HL-60/S4 treated with phorbol 12-myristate 13-acetate at 8.2 ng/mL for 4 days and 3 days (cell line): ENCODE data around the gene PRDM16.

Source experiments
- in situ Hi-C: fragments of 300-500 bp; cut with MboI; formaldehyde crosslinking; loops from 2 replicates; pipeline ENCODE4 v1.15.0; 2022; ENCODE audit warnings: low sequenced_read_pairs

Gene PRDM16

DNA sequence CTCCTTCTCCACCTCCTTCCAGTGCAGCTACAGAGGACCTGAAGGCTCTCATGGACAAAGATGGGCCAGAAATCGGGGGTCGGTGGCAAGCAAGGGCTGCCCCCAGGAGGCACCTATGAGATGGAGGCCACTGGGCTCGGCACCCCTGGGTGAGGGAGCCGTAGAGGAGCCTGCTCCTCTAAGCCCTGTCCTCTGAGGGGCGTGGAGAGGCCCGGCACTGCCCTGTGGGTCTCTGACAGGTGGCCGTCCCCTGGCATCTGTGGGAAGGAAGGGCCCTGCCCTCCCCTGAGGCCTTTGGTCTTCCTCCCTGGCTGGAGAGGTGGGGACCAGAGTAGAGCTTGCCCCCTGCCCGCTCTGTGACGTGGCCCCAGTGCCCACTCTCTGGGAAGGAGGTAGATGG lies 30.9 kb downstream of the PRDM16 start:
- in situ Hi-C loops: no loop called here

DNA sequence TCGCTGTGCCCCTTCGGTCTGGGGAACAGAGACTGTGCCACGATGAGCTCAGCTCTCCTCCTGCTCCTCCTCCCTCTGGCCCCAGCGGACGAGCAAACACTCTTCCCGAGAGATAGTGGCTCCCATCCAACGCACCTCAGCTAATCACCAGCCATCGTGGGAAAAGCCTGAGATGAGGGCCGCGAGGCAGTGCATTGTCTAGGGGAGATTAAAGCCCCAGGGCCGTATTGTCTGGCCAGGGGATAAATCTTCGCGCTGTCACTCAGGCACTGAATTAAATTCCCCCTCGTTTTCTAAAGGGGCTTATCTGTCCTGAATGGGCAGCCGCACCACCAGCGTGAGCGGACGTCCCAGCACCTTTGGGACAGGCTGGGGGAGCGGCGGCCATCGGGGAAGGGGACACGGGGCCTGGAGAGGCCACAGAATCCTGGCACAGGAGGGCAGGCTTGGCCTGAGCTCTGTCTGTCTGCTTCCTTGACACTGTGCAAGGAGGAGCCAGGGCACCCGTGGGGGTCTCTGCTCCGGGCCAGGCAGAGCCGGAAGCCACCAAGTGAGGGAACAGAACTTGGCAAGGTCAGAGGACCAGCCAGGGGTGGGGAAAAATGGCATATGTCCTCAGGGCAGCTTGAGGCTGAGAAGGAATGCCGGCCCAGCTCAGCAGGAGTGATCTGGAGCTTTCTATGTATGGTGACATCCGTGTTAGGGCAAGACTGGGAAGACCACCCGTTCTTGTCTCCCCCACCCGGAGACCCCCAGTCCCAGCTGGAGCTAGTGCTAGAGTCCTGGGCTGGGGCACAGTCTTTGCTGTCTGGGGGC lies 32.3 kb downstream of the PRDM16 start:
- in situ Hi-C loops: no loop called here

DNA sequence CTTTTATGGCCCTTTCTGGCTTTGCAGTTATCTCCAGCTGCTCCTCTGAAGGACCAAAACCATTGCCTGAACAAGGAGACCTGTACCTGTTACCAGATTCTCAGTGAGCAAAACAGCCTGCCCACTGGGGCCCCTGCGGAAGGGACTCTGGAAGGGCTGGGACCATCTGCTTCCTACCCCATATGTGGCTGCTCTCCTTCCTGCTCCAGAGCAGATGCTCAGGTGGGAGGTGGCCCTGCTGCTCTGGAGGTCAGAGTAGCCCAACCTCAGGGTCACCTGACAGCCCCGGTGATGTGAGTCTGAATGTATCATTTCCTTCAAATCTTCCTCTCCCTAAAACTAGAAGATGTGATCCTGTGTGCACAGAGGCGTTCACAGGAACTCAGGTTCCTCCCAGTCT lies 33.6 kb downstream of the PRDM16 start:
- in situ Hi-C loops: no loop called here

DNA sequence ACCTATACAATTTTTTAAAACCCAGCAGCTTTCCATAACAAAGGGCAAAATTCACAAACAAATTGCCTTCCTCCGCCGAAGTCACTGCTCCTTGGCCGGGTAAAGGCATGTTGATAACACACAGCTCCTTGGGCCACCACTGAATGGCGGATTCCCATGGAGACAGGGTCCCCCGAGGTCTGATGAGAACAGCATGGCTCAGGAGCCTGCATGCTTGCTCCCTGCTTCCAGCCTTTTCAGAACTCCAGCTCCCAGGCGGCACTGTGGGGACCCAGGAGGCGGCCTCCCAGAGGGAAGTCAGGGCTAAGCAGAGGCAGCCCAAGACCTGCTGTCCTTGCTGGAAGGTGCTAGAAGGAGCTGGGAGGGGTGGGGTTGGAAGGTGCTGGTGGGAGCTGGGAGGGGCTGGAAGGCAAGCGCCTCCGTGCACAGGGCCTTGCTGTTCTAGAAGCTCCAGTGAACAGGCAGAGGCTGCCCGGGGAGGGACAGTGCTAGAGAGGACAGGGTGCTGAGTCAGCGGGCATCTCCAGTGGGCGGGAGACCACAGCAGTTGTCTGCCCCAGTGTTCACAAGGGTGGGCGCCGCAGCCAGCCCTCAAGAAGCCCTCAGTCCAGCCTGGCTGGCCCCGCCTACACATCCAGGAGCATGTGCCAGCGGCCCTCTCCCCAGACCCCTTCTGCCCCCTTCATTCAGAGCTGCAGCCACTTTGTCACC lies 35.1 kb downstream of the PRDM16 start:
- in situ Hi-C loops: no loop called here

DNA sequence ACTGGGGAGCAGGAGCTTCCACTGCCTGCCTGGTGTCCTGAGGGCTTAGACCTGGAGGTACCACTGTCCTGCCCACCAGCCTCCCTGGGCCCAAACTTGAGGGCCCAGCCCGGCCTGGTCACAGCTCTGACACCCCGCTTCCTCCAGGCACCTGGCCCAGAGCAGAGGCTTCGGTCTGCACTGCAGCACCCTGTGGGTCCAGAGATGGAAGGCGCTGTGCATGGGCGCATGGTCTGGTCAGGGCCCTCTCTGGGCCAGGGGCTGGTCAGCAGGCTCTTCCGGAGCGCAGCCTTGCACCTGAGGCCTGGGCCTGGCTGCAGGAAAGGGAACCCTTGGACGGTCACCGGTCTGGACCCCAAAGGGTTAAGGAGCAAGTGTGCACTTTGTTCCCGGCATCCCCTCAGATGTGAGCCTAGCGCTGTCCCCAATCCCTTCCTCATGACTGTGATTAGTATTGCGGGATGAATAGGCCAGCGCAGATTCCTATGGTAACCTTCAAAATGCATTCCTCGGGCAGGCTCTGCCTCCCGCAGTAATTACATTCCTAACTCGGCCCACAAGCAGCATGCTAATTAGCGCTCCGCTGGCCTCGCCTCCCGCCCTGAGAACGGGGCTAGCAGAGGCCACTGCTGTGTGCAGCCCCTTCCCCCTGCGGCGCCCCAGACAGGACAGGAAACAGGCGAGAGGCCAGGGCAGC lies 36.3 kb downstream of the PRDM16 start:
- in situ Hi-C loops: no loop called here

DNA sequence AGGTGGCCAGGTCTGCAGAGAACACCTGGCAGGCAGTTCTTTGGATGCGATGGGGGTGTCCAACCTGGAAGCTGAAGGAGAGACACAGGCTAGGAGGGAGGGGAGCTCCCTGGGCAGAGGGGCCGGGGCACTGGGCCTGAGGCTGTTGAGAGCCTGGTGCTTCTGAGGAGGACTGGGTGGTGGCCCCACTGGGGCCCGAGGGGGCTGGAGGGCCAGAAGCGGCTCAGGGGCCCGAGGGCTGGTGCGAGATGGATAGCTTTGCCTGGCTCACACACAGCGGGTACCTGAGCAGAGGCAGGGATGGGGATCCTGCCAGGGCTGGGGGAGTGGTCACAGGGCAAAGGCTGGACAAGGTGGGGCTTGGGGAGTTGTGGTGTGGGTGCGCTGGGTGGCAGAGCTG lies 37.2 kb downstream of the PRDM16 start:
- in situ Hi-C loops: no loop called here

DNA sequence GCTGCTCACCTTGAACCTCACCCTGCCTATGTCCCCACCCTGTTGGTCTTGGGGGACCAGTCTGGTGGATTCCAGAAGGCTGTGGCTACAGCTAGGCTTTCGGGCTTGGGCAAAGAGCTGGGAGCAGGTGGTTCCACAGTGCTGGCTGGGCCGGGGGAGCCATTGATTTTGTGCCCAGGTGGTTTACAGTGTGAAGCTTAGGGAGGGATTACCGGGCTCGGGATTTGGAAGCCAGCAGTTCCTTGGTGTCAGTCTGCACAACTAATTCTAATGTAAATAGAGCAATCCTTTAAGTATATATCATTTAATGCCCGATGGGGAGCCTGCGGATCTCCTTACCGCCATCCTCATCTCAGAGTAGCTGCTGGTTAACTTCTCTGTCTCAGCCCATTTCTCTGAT lies 38.2 kb downstream of the PRDM16 start:
- in situ Hi-C loops: no loop called here

DNA sequence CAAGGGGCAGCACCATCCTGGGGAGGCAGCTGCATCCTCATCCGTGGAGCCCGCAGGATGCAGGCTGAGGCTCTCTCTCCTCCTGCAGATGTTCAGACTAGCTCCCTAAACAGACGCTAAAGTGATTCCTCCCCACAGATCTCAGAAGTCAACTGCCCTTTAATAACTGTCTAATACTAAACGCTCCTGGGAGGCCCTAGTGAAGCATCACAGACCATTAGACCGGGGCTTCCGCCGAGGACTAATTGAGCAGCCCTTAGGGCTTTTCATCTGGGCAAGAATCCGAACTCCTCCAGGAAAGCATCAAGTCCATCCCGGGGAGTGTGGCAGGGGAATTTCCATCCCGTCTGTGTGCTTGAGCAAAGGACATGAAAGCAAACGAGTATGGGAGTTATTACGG lies 40.4 kb downstream of the PRDM16 start:
- in situ Hi-C loops: no loop called here

DNA sequence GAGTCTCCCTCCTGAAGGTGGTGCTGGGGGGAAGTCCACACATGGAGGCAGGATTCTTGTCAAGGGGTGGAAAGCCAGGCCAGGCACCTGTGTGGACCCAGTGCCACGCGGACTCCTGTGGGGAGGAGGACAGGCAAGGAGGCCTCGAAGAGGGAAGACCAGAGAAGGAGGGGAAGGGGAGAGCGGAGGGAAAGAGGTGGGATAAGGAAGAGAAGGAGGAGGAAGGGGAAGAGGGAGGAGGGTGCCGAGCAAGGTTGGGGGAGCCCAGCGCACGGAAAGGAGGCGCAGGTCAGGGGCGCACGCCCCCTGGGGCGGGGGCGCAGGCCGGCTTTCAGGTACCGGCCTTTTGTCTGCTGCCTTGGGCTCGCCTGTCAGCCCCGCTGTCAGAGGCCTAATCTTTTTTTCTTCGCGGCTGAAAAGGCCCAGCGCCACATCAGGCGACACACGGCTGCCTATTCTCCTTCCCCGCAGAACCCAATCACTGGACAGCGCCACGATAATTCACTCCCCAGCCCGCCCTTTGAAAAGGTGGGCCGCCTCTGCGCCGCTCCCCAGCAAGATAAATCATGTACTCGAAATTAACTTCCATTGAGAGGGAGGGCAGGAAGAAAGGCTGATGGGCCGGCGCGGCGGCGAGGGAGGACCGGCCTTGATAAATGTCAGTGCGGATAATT lies 42.5 kb downstream of the PRDM16 start:
- in situ Hi-C loops: no loop called here

DNA sequence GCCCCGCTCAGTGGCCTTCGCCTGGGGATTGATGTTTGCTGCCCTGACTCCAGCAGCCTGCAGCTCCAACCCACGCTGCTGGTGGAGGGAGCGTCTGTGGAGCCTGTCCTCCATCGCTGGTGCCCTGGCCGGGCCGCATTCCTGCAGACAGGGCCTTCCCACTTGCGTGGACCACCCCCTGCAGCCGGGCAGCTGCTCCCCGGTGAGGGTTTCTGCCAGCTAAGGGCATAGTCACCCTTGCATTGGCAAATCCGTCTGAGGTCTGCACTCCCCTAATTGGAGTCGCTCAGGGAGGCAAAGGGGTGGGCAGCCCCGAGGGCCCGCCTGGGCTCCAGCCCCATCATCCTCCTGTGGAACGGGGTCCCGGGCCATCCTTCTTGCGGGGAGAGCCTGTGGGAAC lies 43.5 kb downstream of the PRDM16 start:
- in situ Hi-C loops: no loop called here

DNA sequence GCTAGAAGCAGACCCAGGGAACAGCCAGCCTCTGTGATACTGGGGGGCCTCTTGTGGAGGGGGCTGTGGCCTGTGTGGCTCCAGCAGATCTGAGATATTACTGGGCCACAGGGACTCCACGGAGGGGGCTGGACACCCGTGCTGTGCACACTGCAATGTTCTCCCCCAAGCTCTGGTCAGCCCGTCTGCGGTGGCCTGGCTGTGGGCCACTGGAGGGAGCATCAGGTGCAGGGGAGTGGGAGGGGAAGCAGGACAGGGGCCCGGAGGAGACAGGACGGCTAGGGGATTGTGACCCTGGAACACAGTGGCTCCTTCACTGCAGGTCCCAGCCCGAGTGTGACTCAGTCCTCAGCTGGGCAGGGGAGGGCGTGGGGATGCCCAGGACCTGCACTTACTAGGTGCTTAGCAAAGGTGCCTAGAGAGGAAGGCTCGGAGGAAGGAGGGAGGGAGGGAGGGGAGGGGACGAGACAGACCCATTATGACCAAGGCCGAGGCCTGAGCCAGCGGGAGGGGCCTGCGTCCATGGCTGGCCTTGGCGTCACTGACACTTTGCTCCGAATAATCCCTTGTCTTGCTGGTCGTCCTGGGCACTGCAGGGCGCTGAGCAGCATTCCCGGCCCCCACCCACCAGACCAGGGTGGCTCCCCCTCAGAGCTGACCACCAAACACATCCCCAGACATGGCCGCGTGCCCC lies 44.2 kb downstream of the PRDM16 start:
- in situ Hi-C loops: no loop called here

DNA sequence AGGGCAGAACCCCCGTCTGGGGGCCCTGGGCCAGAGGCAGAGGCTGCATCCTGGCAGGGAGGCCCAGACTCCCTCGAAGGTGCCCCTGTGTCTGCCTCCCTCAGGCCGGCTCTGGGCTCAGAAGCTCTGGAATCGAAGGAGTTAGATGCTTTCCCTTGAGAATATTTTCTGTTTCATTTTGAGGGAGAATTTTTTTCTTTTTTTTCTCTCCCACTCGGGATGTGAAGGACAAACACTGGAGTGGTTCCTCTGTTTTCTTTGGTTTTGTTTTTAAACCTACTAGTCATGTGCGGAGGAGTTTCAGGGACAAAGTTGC lies 44.7 kb downstream of the PRDM16 start:
- in situ Hi-C loops: no loop called here

DNA sequence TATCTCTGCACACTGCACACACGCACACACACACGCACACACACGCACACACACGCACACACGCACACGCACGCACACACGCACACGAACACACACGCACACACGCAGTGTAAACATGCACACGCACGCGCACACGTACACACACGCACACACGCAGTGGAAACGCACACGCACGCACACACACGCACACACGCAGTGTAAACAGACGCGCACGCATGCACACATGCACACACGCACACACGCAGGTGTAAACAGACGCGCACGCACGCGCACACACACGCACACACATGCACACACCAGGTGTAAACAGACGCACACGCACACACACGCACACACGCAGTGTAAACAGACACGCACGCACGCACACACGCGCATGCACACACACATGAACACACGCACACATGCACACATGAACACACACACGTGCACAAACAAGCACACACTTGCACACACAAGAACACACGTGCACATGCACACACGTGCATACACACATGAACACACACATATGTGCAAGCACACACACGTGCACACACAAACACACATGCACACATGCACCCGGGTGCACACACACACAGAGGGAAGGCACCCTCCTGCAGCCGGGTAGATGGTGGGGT lies 45.2 kb downstream of the PRDM16 start:
- in situ Hi-C loops: no loop called here

DNA sequence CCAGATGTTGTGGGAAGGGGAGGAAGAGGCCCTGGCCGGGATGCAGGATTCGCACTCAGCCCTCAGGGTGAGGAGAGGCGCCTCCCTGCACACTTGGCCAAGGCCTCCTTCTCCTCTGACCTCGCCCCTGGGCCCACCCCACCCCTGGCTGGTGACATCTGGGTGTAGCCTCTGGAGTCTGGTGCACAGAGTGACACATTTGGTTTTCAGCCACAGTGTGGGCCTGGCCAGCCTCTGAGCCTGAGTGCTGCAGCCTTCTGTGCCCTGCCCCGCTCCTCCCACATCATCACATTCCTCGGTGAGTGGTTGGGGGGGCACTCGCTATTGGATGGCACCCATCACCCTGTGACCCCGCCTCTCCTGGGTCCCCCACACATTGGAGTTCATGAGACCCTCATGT lies 45.8 kb downstream of the PRDM16 start:
- in situ Hi-C loops: no loop called here

DNA sequence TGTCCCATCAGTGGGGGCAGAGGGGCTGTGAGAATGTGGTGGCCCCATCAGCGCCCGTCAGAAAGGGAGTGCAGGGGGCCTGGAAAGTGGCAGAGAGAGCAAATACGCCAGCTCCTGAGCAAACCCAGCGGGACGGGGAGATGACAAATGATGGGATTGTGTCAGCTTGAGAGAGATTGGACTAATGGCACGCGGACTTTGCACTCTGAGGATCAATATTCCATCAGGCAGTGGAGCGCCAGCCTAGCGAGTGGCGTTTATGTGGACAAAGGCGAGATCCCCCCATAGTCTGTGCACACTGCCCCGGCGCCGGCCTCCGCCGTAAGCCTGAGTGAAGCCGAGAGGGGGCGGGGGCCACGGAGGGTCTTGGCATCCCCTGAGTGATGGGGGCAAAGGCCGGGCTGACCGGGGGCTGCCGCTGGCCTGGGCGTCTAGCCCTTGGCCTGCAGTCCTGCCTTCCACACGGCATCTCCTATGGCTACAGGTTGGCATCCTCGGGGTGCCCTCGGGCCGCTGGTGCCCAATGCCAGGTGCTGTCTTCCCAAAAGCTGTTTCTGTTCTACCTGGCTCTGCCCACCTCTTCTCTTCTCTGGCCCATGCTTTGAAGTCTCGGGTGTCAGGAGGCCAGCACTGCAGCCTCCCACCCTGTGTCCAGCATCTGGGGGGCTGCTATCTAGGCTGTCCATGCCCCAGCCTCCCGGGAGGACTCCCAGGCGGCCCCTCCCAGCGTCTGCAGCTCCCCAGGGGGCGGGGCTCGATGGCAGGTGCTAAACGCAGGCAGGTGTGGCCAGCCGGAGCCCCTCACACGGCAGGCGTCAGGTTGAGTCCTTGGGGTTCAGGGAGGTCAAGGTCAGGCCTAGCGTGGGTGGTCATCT lies 46.5 kb downstream of the PRDM16 start:
- in situ Hi-C loops: no loop called here

DNA sequence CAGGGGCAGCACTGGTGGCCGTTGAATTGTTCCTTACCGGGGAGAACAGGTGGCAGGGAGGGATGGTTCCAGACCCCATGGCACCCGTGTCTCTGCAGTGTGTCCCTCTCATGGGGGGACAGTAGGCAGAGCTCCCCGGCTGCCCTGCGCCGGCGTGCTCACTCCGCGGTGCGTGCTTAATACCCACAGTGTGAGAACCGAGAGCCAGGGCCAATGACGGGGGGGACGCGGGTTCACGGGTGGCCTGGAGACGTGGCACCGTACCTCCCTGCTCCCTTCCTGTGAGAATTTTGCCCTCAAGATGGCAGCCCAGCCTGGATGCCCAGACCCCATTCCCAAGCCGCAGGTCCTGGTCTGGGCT lies 47.1 kb downstream of the PRDM16 start:
- in situ Hi-C loops: no loop called here

DNA sequence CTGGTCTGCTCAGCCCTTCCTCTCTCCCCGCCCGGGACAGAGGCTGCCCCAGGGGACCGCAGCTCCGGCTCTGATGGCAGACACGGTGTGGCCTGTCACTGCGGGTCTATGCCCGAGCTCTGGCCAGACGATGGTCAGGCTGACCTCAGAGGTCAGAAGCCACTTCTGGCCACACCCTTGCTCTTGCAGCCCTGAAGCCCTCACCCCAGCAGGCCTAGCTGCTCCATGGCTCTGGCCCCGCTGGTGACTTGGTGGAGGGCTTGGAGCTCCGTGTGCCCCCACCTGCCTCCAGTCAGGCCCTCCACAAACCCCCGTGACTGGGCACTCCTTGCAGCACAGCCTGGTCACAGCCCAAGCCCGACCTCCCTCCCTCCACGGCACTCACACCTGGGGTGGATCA lies 47.6 kb downstream of the PRDM16 start:
- in situ Hi-C loops: no loop called here

DNA sequence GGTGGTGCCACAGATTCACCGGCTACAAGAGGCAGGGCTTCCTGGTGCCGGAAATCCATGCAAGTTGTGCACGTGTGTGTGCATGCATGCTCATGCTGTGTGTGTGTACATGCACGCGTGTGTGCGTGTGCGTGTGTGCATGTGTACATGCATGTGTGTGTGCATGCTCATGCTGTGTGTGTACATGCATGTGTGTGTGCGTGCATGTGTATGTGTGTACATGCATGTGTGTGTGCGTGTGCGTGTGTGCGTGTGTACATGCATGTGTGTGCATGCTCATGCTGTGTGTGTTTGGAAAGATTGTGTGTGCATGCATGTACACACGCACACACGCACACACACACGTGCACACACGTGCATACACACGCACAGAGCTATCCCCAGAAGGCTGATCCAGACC lies 48.9 kb downstream of the PRDM16 start:
- in situ Hi-C loops: no loop called here

DNA sequence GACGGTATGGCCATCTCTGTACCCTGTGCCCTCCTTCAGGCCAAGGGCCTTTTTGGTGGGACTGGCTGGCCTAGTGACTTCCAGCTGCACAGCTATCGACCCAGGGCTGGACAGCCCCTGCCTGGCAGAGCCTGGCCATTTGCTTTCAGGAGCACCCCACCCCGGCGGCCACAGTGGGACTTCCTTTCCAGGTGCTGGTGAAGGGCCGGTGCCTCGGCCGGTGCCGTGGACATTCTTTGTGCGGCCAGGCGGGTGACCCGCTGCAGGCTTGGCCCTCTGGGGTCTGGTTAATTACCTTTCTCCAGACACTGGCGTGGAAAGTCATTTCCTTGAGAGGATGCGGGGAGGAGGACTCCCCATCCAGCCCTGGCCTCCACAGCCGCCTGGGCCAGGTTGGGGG lies 50.1 kb downstream of the PRDM16 start:
- in situ Hi-C loops: no loop called here

DNA sequence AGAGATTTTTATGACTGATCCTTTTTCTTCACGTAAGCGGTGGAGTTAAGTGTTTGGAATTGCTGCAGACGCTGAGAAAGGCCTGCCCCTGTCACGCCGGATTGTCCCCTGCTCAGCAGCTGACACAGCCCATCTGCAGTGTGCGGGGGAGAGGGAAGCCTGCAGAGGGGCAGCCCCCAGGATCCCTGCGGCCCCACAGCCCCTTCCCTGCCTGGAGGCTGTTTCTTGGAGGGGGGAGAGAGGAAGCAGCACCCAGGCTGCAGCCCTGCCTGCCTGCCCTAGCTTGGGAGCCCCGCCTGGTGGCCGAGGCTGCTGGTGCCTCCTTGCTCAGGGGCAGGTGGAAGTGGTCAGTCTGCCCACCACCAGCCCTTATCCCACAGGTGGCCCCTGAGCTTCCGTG lies 50.7 kb downstream of the PRDM16 start:
- in situ Hi-C loops: no loop called here
